GM23248 (cell line): ENCODE data around the gene TRIO. TPM values are rescaled to one million over a fixed set of nuclear protein-coding genes. Genes with fewer than 3 reads are reported as not detected.

Experiments used
- DNase-seq: peaks from one replicate; pipeline ENCODE4 v3.0.0-alpha.2; 2015
- H2AFZ ChIP-seq: fragments of 200-600 bp; sonication (generic); 2 replicates; pipeline ENCODE4 v1.6.1; 2016; ENCODE audit warnings: antibody characterized with exemption
- H3F3A ChIP-seq: fragments of 200-600 bp; sonication (generic); 2 replicates; pipeline ENCODE4 v1.6.1; 2016; ENCODE audit warnings: mild to moderate bottlenecking, antibody characterized with exemption, mixed run types; ENCODE audit not compliant: insufficient read depth
- H3K27ac ChIP-seq: fragments of 200-600 bp; sonication (generic); 2 replicates; pipeline ENCODE4 v1.5.1; 2016; ENCODE audit warnings: mild to moderate bottlenecking
- H3K27me3 ChIP-seq: fragments of 200-600 bp; sonication (generic); replicated peaks from 2 replicates; pipeline ENCODE4 v1.6.1; 2016; ENCODE audit warnings: mild to moderate bottlenecking; ENCODE audit not compliant: insufficient read depth
- H3K36me3 ChIP-seq: fragments of 200-600 bp; sonication (generic); 2 replicates; pipeline ENCODE4 v1.6.1; 2016; ENCODE audit warnings: low read depth, mild to moderate bottlenecking
- H3K4me1 ChIP-seq: fragments of 200-600 bp; sonication (generic); 2 replicates; pipeline ENCODE4 v1.6.1; 2016; ENCODE audit warnings: mild to moderate bottlenecking; ENCODE audit not compliant: insufficient read depth
- H3K4me2 ChIP-seq: fragments of 200-600 bp; sonication (generic); one replicate; pipeline ENCODE4 v1.6.1; 2016; ENCODE audit warnings: mild to moderate bottlenecking; ENCODE audit not compliant: unreplicated experiment
- H3K4me3 ChIP-seq: fragments of 200-600 bp; sonication (generic); 2 replicates; pipeline ENCODE4 v1.5.1; 2016; ENCODE audit warnings: mild to moderate bottlenecking
- H3K79me2 ChIP-seq: fragments of 200-600 bp; sonication (generic); 2 replicates; pipeline ENCODE4 v1.6.1; 2016; ENCODE audit warnings: mild to moderate bottlenecking; ENCODE audit not compliant: insufficient read depth
- H3K9ac ChIP-seq: fragments of 200-600 bp; sonication (generic); 2 replicates; pipeline ENCODE4 v1.6.1; 2016; ENCODE audit warnings: mild to moderate bottlenecking
- H3K9me2 ChIP-seq: fragments of 200-600 bp; sonication (generic); 2 replicates; pipeline ENCODE4 v1.6.1; 2016; ENCODE audit warnings: mixed run types, mild to moderate bottlenecking, moderate library complexity; ENCODE audit not compliant: insufficient read depth
- H3K9me3 ChIP-seq: fragments of 200-600 bp; sonication (generic); one replicate; pipeline ENCODE4 v1.6.1; 2017; ENCODE audit warnings: low read depth
- H4K20me1 ChIP-seq: fragments of 200-600 bp; sonication (generic); 2 replicates; pipeline ENCODE4 v1.6.0; 2016; ENCODE audit not compliant: insufficient read depth
- EZH2 ChIP-seq: fragments of 200-600 bp; sonication (generic); IDR thresholded peaks from 2 replicates; pipeline ENCODE4 v1.6.1; 2018; ENCODE audit warnings: antibody characterized with exemption, mild to moderate bottlenecking; ENCODE audit not compliant: insufficient read depth, poor library complexity, severe bottlenecking
- EZH2phosphoT487 ChIP-seq: fragments of 200-600 bp; sonication (generic); IDR thresholded peaks from 2 replicates; pipeline ENCODE4 v1.6.1; 2018; ENCODE audit warnings: antibody characterized with exemption, moderate library complexity, mild to moderate bottlenecking, low read depth; ENCODE audit not compliant: insufficient read depth
- WGBS, 2 experiments: methylation state at CpG; one replicate each; pipeline ENCODE4 v1.1.6; 2015 to 2017; ENCODE audit warnings: low lambda C conversion rate in 2 of 2, low coverage in 1 of 2; ENCODE audit errors: missing lambda C conversion rate in 2 of 2; 5-methylcytosine and 5-hydroxymethylcytosine counted together
- in situ Hi-C: fragments of 300-500 bp; cut with MboI; formaldehyde crosslinking; loops from 2 replicates; pipeline ENCODE4 v1.15.0; 2020
- polyA plus RNA-seq: library from polyadenylated mRNA; unstranded; fragments of >200 nt; fragmentation: Nextera tagmentation; extraction: Ambion mirVana; gene quantifications from 2 replicates; pipeline ENCODE4 v1.2.1, GENCODE V29; 2016
- total RNA-seq: library from RNA; depleted of rRNA; stranded (reverse); fragments of >200 nt; shearing (Covaris generic); gene quantifications from 2 replicates; pipeline ENCODE4 v1.2.3, GENCODE V29; 2014

The TRIO gene
- total and polyA plus RNA-seq, 2 experiments from 2014 or later: 28.1 to 198 TPM

DNA sequence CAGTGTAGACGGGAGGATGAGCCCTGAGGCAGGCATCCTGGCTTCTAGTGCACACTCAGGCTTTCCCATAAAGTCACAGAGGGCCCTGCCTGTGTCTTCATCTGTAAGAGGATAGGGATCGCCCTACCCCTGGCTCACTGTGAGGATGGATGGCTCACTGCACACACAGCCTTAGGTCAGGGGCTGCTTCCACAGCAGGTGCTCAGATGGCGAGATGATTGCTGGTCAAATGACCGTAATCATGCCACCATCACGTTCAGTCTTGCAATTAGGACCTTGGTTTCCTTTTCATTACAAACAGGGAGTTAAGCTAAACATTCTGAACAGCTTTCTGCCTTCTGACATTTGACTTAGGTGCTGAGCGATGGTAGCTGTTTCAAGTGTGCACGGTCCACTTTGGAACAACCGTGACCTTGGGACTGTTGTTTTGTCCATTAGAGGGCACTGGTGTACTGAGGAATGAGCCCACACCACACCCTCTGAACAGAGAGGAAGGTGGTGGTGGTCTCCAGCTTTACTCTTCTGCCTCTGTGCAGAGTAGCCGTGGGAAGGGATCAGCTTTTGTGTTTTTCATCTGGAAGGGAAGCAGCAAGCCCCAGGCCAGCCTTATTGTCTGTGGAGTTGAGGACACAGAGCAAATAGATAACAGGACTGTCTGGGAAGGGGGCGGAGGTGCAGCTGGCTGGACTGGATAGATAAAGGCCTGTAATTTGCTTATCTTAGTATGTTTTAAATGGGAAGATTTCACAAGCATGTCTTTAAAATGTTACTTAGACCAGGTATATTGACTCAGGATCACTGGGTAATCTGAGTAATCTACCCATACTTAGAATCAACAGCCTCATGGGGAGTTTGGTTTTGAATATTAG lies 183.1 kb downstream of the TRIO start:
- Histone ChIP-seq H4K20me1 (0 out of 2 replicates have a peak, but pooled peaks cover 4% of the 10 kb centered on the region), H3K27ac (no peak overlapping the region)

GRCh38 chr5:14327624-14328023 lies 184.5 kb downstream of the TRIO start:
- no peak for DNase-seq
- Histone ChIP-seq H3K9me2 (no peaks in the 10 kb centered on the region), H3K4me3 (no peak overlapping the region), H3K27me3 (no peaks in the 10 kb centered on the region), H3K36me3 (peaks cover 77% of the 10 kb centered on the region), H3K4me2 (no peak overlapping the region), H3F3A (peaks cover 84% of the 10 kb centered on the region), H3K4me1 (no peaks in the 10 kb centered on the region), H3K9me3 (no peaks in the 10 kb centered on the region), H3K27ac (no peak overlapping the region), H2AFZ (no peak overlapping the region), H3K79me2 (peaks cover 100% of the 10 kb centered on the region), H3K9ac (no peak overlapping the region), H4K20me1 (peaks cover 4% of the 10 kb centered on the region; the same call in 1 of the 2 replicates)
- in situ Hi-C loops: no loop called here
- WGBS, 2 experiments: 97 to 99% methylated on average over 6 of the region's 6 CpGs
- TF ChIP-seq EZH2 (no peak), EZH2phosphoT487 (no peak)

More for the DNA sequence above, 183.1 kb downstream of the TRIO start:
- peaks cover 100% of the 10 kb centered on the region for H3K79me2 ChIP-seq
- no peak for DNase-seq
- H3K9ac ChIP-seq: no peak overlapping the region
- H3K4me2 ChIP-seq: no peak overlapping the region
- H3K9me2 ChIP-seq: no peaks in the 10 kb centered on the region
- H3K36me3 ChIP-seq: peaks cover 75% of the 10 kb centered on the region
- no peak for TF ChIP-seq EZH2phosphoT487
- no peak for TF ChIP-seq EZH2
- no peaks in the 10 kb centered on the region for H3K27me3 ChIP-seq
- no peak overlapping the region for H3K4me3 ChIP-seq
- in situ Hi-C loops: no loop called here
- H3F3A ChIP-seq: peaks cover 76% of the 10 kb centered on the region
- WGBS, 2 experiments: 78% methylated on average over 10 of the region's 10 CpGs
- no peak overlapping the region for H2AFZ ChIP-seq
- H3K9me3 ChIP-seq: no peaks in the 10 kb centered on the region
- peaks cover 6% of the 10 kb centered on the region; the same call in 1 of the 2 replicates for H3K4me1 ChIP-seq

- H3K9ac ChIP-seq: no peak overlapping the region
- H4K20me1 ChIP-seq: peaks cover 4% of the 10 kb centered on the region; the same call in 1 of the 2 replicates
- H2AFZ ChIP-seq: no peak overlapping the region
- H3K27me3 ChIP-seq: no peaks in the 10 kb centered on the region
- H3K9me3 ChIP-seq: no peaks in the 10 kb centered on the region
- no peak overlapping the region for H3K27ac ChIP-seq
- 98% methylated on average over 14 of the region's 14 CpGs for WGBS, 2 experiments
- TF ChIP-seq EZH2 (no peak), EZH2phosphoT487 (no peak)
- no peaks in the 10 kb centered on the region for H3K9me2 ChIP-seq
- H3K4me3 ChIP-seq: no peak overlapping the region
- in situ Hi-C loops: no loop called here
- peaks cover 84% of the 10 kb centered on the region for H3F3A ChIP-seq
- no peak overlapping the region for H3K4me2 ChIP-seq
- no peaks in the 10 kb centered on the region for H3K4me1 ChIP-seq
- H3K79me2 ChIP-seq: peaks cover 100% of the 10 kb centered on the region
- peaks cover 79% of the 10 kb centered on the region for H3K36me3 ChIP-seq
- DNase-seq: no peak
Observed at GRCh38 chr5:14328144-14328543, 185.0 kb downstream of the TRIO start.

GRCh38 chr5:14330291-14330690 lies 187.1 kb downstream of the TRIO start:
- peaks cover 82% of the 10 kb centered on the region for H3F3A ChIP-seq
- TF ChIP-seq EZH2 (no peak), EZH2phosphoT487 (no peak)
- peaks cover 100% of the 10 kb centered on the region for H3K79me2 ChIP-seq
- H3K4me2 ChIP-seq: no peak overlapping the region
- no peaks in the 10 kb centered on the region for H3K27me3 ChIP-seq
- no peak overlapping the region for H3K4me3 ChIP-seq
- H3K9me3 ChIP-seq: no peaks in the 10 kb centered on the region
- no peaks in the 10 kb centered on the region for H3K9me2 ChIP-seq
- H2AFZ ChIP-seq: no peak overlapping the region
- no peak overlapping the region for H3K27ac ChIP-seq
- H4K20me1 ChIP-seq: no peaks in the 10 kb centered on the region; the same call in 1 of the 2 replicates
- no peaks in the 10 kb centered on the region for H3K4me1 ChIP-seq
- DNase-seq: no peak
- WGBS, 2 experiments: 94 to 98% methylated on average over 2 of the region's 2 CpGs
- no peak overlapping the region for H3K9ac ChIP-seq
- peaks cover 69% of the 10 kb centered on the region for H3K36me3 ChIP-seq
- in situ Hi-C loops: no loop called here
